ENCODE results near the gene FAM151A. TPM values are rescaled to one million over a fixed set of nuclear protein-coding genes. Genes with fewer than 3 reads are reported as not detected.

Gene FAM151A
- total RNA-seq, 3 donors from 2014 or later: 5.7 to 25.1 (median 19.2) TPM

- intact Hi-C loops (cut with DNase I, micrococcal nuclease): no loop called here
- TF ChIP-seq CTCF (IDR thresholded peaks at IDR 0.05): no peak
- DNase-seq (peak in 1 of 3 donors; percentile 2), ATAC-seq (no peak)
- Histone ChIP-seq H3K36me3 (ENCODE audit: low read depth) (no peaks in the 10 kb centered on the region), H3K9me3 (no peaks in the 10 kb centered on the region), H3K4me1 (ENCODE audit: low read depth) (peaks cover 33% of the 10 kb centered on the region), H3K4me3 (no peak overlapping the region)
Observed at GRCh38 chr1:54566438-54567141, 56.7 kb downstream of the FAM151A start.

GRCh38 chr1:54565113-54565501 is 58.2 kb downstream of the FAM151A start:
- ATAC-seq: peak; percentile 62
- DNase-seq: peak; percentile 34 to 59 (median 49)
- H3K36me3 ChIP-seq (ENCODE audit: low read depth): no peaks in the 10 kb centered on the region
- peaks cover 33% of the 10 kb centered on the region for H3K4me1 ChIP-seq (ENCODE audit: low read depth)
- H3K9me3 ChIP-seq: no peaks in the 10 kb centered on the region
- intact Hi-C loops (cut with DNase I, micrococcal nuclease): no loop called here
- H3K4me3 ChIP-seq: no peak overlapping the region
- TF ChIP-seq CTCF (IDR thresholded peaks at IDR 0.05): no peak

GRCh38 chr1:54564312-54565112 is 58.8 kb downstream of the FAM151A start:
- H3K9me3 ChIP-seq: no peaks in the 10 kb centered on the region
- peak; percentile 96 for ATAC-seq
- DNase-seq: peak; percentile 94 to 97 (median 97)
- no peaks in the 10 kb centered on the region for H3K36me3 ChIP-seq (ENCODE audit: low read depth)
- intact Hi-C loops (cut with DNase I, micrococcal nuclease): no loop called here
- H3K4me1 ChIP-seq (ENCODE audit: low read depth): peaks cover 33% of the 10 kb centered on the region
- no peak for TF ChIP-seq CTCF (IDR thresholded peaks at IDR 0.05)
- no peak overlapping the region for H3K4me3 ChIP-seq

- intact Hi-C loops (cut with DNase I, micrococcal nuclease): no loop called here
- H3K36me3 ChIP-seq (ENCODE audit: low read depth): no peaks in the 10 kb centered on the region
- H3K9me3 ChIP-seq: no peaks in the 10 kb centered on the region
- H3K4me3 ChIP-seq: no peak overlapping the region
- TF ChIP-seq CTCF (IDR thresholded peaks at IDR 0.05): no peak
- H3K4me1 ChIP-seq (ENCODE audit: low read depth): peaks cover 8% of the 10 kb centered on the region
- ATAC-seq (no peak), DNase-seq (no peak)
Observed at GRCh38 chr1:54559771-54560231, 63.5 kb downstream of the FAM151A start.

Other genes with a start within 250 kb of the FAM151A start
- gene SSBP3, start 217.1 kb downstream of the FAM151A start, total RNA-seq: 10 to 100 TPM; 77.8 to 85.1 (median 82.0) TPM
- 100 to 1,000 TPM in 1 of 3 donors, 10 to 100 TPM in 2; 54.7 to 122 (median 62.2) TPM for gene ACOT11, start 75.3 kb downstream of the FAM151A start, total RNA-seq
- 10 to 100 TPM in 2 of 3 donors, 1 to 10 TPM in 1; 8.9 to 39.0 (median 16.6) TPM for gene MROH7, start 18.3 kb upstream of the FAM151A start, total RNA-seq
- 10 to 100 TPM; 12.1 to 16.7 (median 15.2) TPM for gene TTC4, start 92.3 kb upstream of the FAM151A start, total RNA-seq
- gene PARS2, start 141.0 kb upstream of the FAM151A start, total RNA-seq: 1 to 10 TPM; 6.4 to 8.7 (median 7.2) TPM
- gene TTC22, start 177.8 kb upstream of the FAM151A start, total RNA-seq: 100 to 1,000 TPM in 1 of 3 donors, 10 to 100 TPM in 2; 51.6 to 122 (median 70.8) TPM

Measured in mucosa of descending colon (tissue), 3 donors.